HG03558 (cell line): ENCODE data around the gene NLGN3.
A peak's percentile ranks its signal among the peaks of the same experiment; 100 is the strongest.

ENCODE experiments used
- ATAC-seq: cut with Tn5 transposase; IDR thresholded peaks from one replicate; pipeline ENCODE4 v1.9.1; 2021; ENCODE audit warnings: moderate number of reproducible peaks; ENCODE audit not compliant: unreplicated experiment; ENCODE audit errors: extremely low read depth

NLGN3 gene

GRCh38 chrX:71118032-71118984 is 26.3 kb upstream of the NLGN3 start, which contains the start of gene MED12:
TSS of gene MED12 (plus strand) at chrX:71118596. CDS start at chrX:71118755, 159 bp downstream.
- ATAC-seq = peak; percentile 84

GRCh38 chrX:71118985-71119535 is 25.6 kb upstream of the NLGN3 start:
- no peak for ATAC-seq

GRCh38 chrX:71128166-71128833 is 16.3 kb upstream of the NLGN3 start:
- no peak for ATAC-seq

- peak; percentile 56 for ATAC-seq
Measured at GRCh38 chrX:71128915-71129765, 15.5 kb upstream of the NLGN3 start.

GRCh38 chrX:71131510-71131909 is 13.1 kb upstream of the NLGN3 start:
- ATAC-seq = no peak

- ATAC-seq = no peak
Measured at GRCh38 chrX:71140440-71140839, 4.2 kb upstream of the NLGN3 start.

GRCh38 chrX:71143508-71143907 is 1.1 kb upstream of the NLGN3 start:
- ATAC-seq = no peak

GRCh38 chrX:71147496-71148277 is 3.0 kb downstream of the NLGN3 start:
- no peak for ATAC-seq

GRCh38 chrX:71148278-71148663 is 3.6 kb downstream of the NLGN3 start:
- no peak for ATAC-seq

GRCh38 chrX:71151366-71151765 is 6.7 kb downstream of the NLGN3 start:
- no peak for ATAC-seq

- ATAC-seq = no peak
Measured at GRCh38 chrX:71154196-71154595, 9.6 kb downstream of the NLGN3 start.

GRCh38 chrX:71154641-71155040 is 10.0 kb downstream of the NLGN3 start:
- no peak for ATAC-seq

GRCh38 chrX:71158603-71159002 is 14.0 kb downstream of the NLGN3 start:
- ATAC-seq = no peak

- no peak for ATAC-seq
Measured at GRCh38 chrX:71159335-71159734, 14.7 kb downstream of the NLGN3 start.

GRCh38 chrX:71160475-71160874 is 15.8 kb downstream of the NLGN3 start:
- ATAC-seq = no peak

GRCh38 chrX:71162981-71163380 is 18.3 kb downstream of the NLGN3 start:
- no peak for ATAC-seq

GRCh38 chrX:71164071-71164470 is 19.4 kb downstream of the NLGN3 start:
- ATAC-seq = no peak

- ATAC-seq = no peak
Measured at GRCh38 chrX:71166461-71166860, 21.8 kb downstream of the NLGN3 start.

- no peak for ATAC-seq
Measured at GRCh38 chrX:71167031-71167781, 22.6 kb downstream of the NLGN3 start.
